Activated CD8-positive, alpha-beta memory T cell treated with anti-CD3 and anti-CD28 coated beads, Interleukin-2, amount 10 ng/mL, durations not matched to agents 7 days and 5 days (primary cell): ENCODE data around the gene ACVR1B. TPM values are rescaled to one million over a fixed set of nuclear protein-coding genes. Genes with fewer than 3 reads are reported as not detected.

ENCODE experiments used
- ATAC-seq: fragments of 150-1000 bp; cut with Tn5 transposase; one replicate; pipeline ENCODE4 v1.10.0; 2021; ENCODE audit warnings: moderate library complexity
- CTCF ChIA-PET: fragments of 350-600 bp; sonication (Branson Sonifier 250); formaldehyde crosslinking; loops from one replicate; lab custom pipeline; 2021; ENCODE audit warnings: antibody characterized with exemption; lab: Charles Lee
- DNase-seq: peaks from one replicate; pipeline ENCODE4 v3.0.0-alpha.2; 2020
- H3K27ac Mint-ChIP-seq: one replicate; pipeline ENCODE4 v1.8.0; 2021; ENCODE audit warnings: mild to moderate bottlenecking, mixed read lengths
- H3K27me3 Mint-ChIP-seq: one replicate; pipeline ENCODE4 v1.8.0; 2021; ENCODE audit warnings: mixed read lengths
- H3K36me3 Mint-ChIP-seq: one replicate; pipeline ENCODE4 v1.8.0; 2021; ENCODE audit warnings: mild to moderate bottlenecking, mixed read lengths
- H3K4me1 Mint-ChIP-seq: one replicate; pipeline ENCODE4 v1.8.0; 2021; ENCODE audit warnings: mixed read lengths
- H3K4me3 Mint-ChIP-seq: one replicate; pipeline ENCODE4 v1.8.0; 2021; ENCODE audit warnings: mild to moderate bottlenecking, moderate library complexity, mixed read lengths
- H3K9me3 Mint-ChIP-seq: one replicate; pipeline ENCODE4 v1.8.0; 2022; ENCODE audit warnings: low read depth, mixed read lengths
- total RNA-seq, 2 experiments: library from RNA; stranded (reverse); gene quantifications; one replicate each; pipeline ENCODE4 v1.2.3, GENCODE V29; 2021

Gene ACVR1B
- total RNA-seq, 2 experiments from 2014 or later: 3.5 to 4.3 TPM

DNA sequence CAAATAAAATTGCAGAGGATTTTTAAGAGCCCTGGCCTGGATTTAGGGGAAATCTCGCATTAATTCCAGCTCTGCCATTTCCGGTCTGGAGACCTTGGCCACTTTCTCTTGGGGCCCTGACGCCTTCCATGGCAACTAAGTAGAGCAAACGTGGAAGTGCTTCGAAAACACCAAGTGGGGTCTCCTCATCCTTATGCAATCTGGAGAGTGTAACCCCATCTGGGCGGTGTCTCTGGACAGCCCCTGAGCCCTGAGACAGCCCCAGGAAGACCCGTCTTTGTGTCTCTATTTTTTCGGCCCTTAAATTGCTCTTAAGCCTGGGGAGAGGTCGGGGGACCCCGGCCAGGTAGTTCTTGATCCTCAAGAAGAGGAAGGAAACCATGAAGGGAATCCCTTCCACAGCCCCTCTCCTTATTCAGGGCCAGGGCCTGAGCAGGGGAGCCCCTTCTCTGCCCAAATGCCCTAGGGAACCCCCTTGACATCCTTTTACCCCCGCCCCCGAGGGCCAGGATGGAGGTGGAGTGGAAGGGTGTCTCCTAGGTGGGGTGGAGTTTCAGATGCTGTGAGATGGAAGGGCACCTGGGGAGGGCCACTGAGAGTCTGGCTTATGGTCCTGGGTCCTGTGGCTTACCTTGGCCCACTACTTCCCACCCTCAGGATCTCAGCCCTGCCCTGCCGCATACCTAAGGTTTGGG is 82.1 kb downstream of the ACVR1B start:
- Mint-ChIP-seq H3K27ac (peak overlapping the region; percentile 56), H3K9me3 (no peaks in the 10 kb centered on the region), H3K4me3 (peak overlapping the region; percentile 61), H3K4me1 (peaks cover 29% of the 10 kb centered on the region), H3K27me3 (peaks cover 22% of the 10 kb centered on the region), H3K36me3 (no peaks in the 10 kb centered on the region)
- CTCF ChIA-PET: interaction anchor here (1.2 to 11.9 kb wide), 11 partner anchors 10 to 89 kb away, joined by 3 to 404 read pairs (median 12); partner anchors contain the start of genes ATG101 and NR4A1
- ATAC-seq (no peak), DNase-seq (no peak)

DNA sequence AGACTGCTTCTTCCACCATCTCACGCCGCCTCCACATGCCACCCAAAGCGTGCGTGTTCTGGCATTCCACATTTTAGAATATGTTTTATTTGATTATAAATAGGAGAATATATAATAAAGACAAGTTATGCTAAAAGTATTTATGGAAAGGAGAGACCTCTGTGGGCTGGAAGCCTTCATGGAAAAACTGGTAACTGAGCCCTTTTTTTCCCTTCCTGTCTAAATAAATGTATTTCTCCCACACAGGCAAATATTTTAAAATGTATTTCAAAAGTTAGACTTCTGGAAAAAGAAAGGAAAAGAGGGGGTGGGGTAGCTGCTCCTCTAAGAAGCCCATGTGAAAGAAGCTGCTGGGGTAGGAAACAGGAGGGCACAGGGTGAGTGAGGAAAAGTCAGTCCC is 83.7 kb downstream of the ACVR1B start:
- CTCF ChIA-PET: interaction anchor here (1.5 to 11.9 kb wide), 2 partner anchors 11 to 35 kb away, joined by 7 to 182 read pairs; partner anchors contain the start of gene ATG101
- no peak overlapping the region for H3K4me3 Mint-ChIP-seq
- ATAC-seq: no peak

DNA sequence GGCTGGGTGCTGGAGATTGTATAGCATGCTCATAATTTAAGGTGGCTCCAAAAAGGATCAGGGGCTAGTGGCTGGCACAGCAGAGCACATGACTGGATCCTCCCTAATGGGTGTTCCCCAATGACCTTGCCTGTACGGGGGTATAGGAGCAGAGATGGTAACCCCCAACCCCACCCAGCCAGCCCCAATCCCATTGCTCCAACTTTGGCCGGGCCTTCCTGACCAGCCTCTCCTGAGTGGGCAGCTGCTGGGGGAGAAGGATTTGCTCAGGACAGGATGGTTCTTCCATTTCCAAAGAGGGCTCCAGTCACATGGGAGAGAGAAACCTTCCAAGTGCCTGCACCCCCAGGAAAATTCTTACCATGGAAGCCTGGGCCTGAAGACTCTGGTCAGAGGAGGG is 84.4 kb downstream of the ACVR1B start:
- ATAC-seq: no peak
- Mint-ChIP-seq H3K27me3 (peaks cover 20% of the 10 kb centered on the region), H3K4me1 (peaks cover 30% of the 10 kb centered on the region), H3K36me3 (no peaks in the 10 kb centered on the region), H3K27ac (no peak overlapping the region), H3K9me3 (no peaks in the 10 kb centered on the region), H3K4me3 (peak overlapping the region; percentile 55)
- CTCF ChIA-PET: interaction anchor here (1.3 to 11.9 kb wide), 2 partner anchors 12 to 37 kb away, joined by 4 to 182 read pairs; no protein-coding TSS in a partner anchor
- DNase-seq: no peak

More for the DNA sequence above, 83.7 kb downstream of the ACVR1B start:
- Mint-ChIP-seq H3K36me3 (no peaks in the 10 kb centered on the region), H3K27ac (no peak overlapping the region), H3K27me3 (peaks cover 22% of the 10 kb centered on the region), H3K9me3 (no peaks in the 10 kb centered on the region), H3K4me1 (peaks cover 30% of the 10 kb centered on the region)
- no peak for DNase-seq

DNA sequence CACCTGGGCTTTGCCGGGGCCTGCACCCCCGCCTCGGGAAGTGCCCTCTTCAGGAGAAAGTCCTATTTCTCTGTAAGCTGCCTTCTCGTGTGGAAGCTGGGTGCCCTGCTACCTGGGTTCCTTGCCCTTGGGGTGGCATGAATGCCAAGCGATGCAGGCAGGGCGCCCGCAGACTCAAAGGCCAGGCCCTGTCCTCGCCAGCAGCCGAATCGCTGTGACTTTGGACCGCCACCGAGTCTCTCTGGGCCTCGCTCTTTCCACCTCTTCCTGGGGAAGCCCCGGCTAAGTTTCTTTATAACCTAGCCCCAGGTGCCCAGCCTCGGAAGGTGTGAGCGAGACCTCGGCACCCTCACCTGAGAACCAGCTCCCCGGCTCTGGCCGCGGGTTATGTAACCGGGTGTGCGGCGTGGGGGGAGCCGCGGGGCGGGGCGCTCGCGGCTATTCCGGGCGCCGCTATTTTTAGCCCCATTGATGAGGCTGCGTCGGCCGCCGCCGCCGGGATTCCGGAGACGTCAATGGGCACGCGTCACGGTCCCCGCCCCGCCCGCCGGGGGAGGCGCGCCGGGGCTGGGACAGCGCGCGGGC is 85.2 kb downstream of the ACVR1B start:
- H3K27me3 Mint-ChIP-seq: peaks cover 20% of the 10 kb centered on the region
- peak overlapping the region; percentile 55 for H3K4me3 Mint-ChIP-seq
- H3K27ac Mint-ChIP-seq: no peak overlapping the region
- no peaks in the 10 kb centered on the region for H3K9me3 Mint-ChIP-seq
- ATAC-seq (peak; percentile 56), DNase-seq (peak; percentile 82)
- H3K4me1 Mint-ChIP-seq: peaks cover 31% of the 10 kb centered on the region
- no peaks in the 10 kb centered on the region for H3K36me3 Mint-ChIP-seq
- CTCF ChIA-PET: interaction anchor here (0.8 to 11.9 kb wide), 5 partner anchors 13 to 48 kb away, joined by 3 to 182 read pairs (median 3); partner anchors contain the start of genes ATG101 and NR4A1

DNA sequence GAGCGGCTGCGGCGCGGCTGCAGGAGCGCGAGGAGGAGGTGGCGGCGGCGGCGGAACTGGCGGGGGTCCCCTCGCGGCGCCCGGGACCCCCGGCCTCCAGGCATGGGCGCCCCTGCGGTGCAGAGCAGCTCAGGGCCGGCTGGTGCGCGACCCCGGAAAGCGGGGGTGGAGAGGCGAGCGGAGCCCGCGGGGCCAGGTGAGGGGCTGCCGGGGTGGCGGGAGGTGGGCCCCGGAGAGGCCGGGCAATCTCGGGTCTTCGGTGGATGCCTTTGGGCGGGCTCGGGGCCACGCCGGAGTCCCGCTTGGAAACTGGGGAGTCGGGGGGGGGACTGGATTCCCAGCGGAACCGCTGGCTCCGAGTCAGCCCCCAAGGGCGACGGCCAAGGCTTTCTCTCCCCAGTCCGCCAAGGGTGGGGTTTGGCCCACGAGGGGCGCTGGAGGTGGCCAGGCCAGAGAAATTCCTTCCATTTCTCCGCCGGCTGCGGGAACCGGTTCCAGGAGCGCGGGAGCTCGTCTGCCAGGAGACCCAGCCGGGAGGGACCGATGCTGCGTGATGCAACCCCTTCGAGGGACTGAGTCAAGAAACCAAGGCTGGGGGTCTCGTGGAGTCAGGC is 85.9 kb downstream of the ACVR1B start:
- Mint-ChIP-seq H3K9me3 (no peaks in the 10 kb centered on the region), H3K4me3 (peak overlapping the region; percentile 42), H3K4me1 (peaks cover 37% of the 10 kb centered on the region), H3K36me3 (no peaks in the 10 kb centered on the region), H3K27me3 (peaks cover 20% of the 10 kb centered on the region), H3K27ac (no peak overlapping the region)
- ATAC-seq: no peak
- no peak for DNase-seq
- CTCF ChIA-PET: interaction anchor here (0.8 to 11.9 kb wide), 6 partner anchors 13 to 47 kb away, joined by 3 to 182 read pairs (median 4); partner anchors contain the start of genes ATG101 and NR4A1

DNA sequence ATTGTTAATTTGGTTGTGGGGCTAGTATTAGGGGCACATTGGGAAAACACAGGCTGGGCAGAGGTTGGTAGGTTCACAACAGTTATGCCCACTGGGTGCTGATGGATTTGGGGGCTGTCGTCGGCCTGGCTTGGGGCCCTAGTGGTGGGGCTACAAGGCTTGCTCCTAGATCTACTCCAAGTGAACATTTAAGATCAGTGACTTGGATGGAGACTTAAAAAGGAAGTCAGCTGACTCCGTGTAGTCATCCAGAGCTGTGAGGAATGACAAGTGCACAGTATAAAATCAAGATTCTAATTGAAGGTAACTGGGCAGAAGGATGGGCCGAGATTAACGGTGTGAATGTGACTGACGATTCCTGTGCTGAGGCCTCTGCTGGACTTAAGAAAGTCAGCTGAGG is 86.9 kb downstream of the ACVR1B start:
- CTCF ChIA-PET: interaction anchor here (0.9 to 11.9 kb wide), 6 partner anchors 13 to 46 kb away, joined by 3 to 182 read pairs (median 6); partner anchors contain the start of genes ATG101 and NR4A1
- no peak for DNase-seq
- Mint-ChIP-seq H3K4me1 (peaks cover 33% of the 10 kb centered on the region), H3K4me3 (peak overlapping the region; percentile 59), H3K36me3 (no peaks in the 10 kb centered on the region), H3K27ac (no peak overlapping the region), H3K9me3 (no peaks in the 10 kb centered on the region), H3K27me3 (peaks cover 20% of the 10 kb centered on the region)
- no peak for ATAC-seq

DNA sequence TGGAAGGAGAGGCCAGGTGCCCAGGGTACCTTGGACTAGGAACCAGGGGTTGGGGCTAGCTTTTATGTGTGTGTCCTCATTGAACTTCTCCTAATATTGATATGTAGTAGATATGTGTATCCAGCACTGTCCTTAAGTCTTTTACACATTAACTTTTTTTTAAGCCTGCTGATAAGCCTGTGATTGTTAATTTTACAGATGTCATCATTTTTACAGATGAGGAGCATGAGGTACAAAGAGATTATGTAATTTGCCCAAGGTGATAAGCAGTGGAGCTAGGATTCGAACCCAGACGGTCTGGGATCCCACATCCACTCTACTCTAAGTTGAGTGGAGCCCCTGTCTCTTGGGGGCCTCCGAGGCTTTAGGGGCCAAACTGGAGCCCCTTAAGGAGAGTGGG is 89.5 kb downstream of the ACVR1B start:
- H3K4me3 Mint-ChIP-seq: no peak overlapping the region
- CTCF ChIA-PET: interaction anchor here (1.4 to 11.9 kb wide), 3 partner anchors 10 to 42 kb away, joined by 3 to 182 read pairs (median 4); partner anchors contain the start of gene NR4A1

DNA sequence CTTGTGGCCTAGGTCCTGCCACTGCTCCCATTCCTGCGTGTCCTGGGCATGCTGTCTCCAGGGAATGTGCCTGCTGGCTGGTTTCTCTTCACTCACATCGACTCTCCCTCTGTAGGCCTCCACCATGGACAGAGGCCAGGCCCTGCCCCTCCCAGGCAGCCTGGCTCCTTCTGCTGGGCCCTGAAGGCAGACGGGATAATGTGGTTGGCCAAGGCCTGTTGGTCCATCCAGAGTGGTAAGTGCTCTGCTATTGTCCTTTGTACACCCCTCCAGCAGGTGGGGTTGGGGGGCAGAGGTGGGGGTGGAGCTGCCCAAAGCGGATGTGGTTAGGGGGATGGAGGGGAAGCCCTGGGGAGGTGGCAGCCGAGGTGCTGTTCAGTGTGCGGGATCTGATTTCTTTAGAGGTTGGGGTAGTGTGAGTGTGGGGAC is 90.2 kb downstream of the ACVR1B start:
- Mint-ChIP-seq H3K9me3 (no peaks in the 10 kb centered on the region), H3K27ac (peak overlapping the region; percentile 45), H3K4me3 (no peak overlapping the region), H3K36me3 (no peaks in the 10 kb centered on the region), H3K27me3 (peaks cover 4% of the 10 kb centered on the region), H3K4me1 (peaks cover 33% of the 10 kb centered on the region)
- CTCF ChIA-PET: interaction anchor here (1.4 to 11.9 kb wide), 3 partner anchors 9 to 41 kb away, joined by 3 to 182 read pairs (median 4); partner anchors contain the start of gene NR4A1
- peak; percentile 67 for DNase-seq
- peak; percentile 18 for ATAC-seq

More for the DNA sequence above, 89.5 kb downstream of the ACVR1B start:
- Mint-ChIP-seq H3K4me1 (peaks cover 32% of the 10 kb centered on the region), H3K9me3 (no peaks in the 10 kb centered on the region), H3K27me3 (peaks cover 8% of the 10 kb centered on the region), H3K36me3 (no peaks in the 10 kb centered on the region), H3K27ac (no peak overlapping the region)
- no peak for ATAC-seq
- no peak for DNase-seq

DNA sequence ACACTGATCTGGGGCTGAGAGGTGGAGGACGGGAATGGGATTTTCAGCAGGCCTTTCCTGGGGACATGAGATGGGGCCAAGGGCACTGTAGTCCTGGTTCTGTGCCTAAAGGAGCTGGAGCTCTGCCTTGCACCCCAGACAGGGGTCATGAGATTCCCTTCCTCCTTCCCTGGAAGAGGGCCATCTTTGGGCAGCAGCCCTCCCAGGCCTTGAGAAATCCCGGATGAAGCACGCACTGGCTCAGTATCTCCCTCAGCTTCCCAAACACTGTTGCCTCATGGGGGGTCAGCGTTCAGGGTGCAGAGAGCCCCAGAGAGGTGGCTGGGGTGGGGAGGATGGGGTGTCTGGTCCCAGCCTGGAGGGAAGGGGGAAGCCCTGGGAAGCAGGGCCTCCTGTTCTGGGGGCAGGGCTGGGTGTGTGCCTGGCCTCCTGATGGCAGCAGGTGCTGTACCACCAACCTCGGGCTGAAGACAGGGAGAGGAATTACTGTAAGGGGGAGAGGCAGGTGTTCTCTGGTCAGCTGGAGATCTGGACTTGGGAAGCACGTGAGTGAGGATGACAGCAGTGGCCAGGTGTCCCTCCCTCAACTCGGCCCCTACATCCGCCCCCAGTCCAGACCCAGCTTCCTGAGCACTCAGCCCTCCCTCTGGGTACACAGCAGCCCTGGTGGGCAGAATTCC is 91.3 kb downstream of the ACVR1B start:
- DNase-seq (no peak), ATAC-seq (no peak)
- Mint-ChIP-seq H3K9me3 (no peaks in the 10 kb centered on the region), H3K27me3 (peaks cover 4% of the 10 kb centered on the region), H3K27ac (no peak overlapping the region), H3K36me3 (no peaks in the 10 kb centered on the region), H3K4me3 (no peak overlapping the region), H3K4me1 (peaks cover 33% of the 10 kb centered on the region)
- CTCF ChIA-PET: interaction anchor here (7.2 kb wide), 1 partner anchor 19 kb away, joined by 80 read pairs; no protein-coding TSS in a partner anchor

DNA sequence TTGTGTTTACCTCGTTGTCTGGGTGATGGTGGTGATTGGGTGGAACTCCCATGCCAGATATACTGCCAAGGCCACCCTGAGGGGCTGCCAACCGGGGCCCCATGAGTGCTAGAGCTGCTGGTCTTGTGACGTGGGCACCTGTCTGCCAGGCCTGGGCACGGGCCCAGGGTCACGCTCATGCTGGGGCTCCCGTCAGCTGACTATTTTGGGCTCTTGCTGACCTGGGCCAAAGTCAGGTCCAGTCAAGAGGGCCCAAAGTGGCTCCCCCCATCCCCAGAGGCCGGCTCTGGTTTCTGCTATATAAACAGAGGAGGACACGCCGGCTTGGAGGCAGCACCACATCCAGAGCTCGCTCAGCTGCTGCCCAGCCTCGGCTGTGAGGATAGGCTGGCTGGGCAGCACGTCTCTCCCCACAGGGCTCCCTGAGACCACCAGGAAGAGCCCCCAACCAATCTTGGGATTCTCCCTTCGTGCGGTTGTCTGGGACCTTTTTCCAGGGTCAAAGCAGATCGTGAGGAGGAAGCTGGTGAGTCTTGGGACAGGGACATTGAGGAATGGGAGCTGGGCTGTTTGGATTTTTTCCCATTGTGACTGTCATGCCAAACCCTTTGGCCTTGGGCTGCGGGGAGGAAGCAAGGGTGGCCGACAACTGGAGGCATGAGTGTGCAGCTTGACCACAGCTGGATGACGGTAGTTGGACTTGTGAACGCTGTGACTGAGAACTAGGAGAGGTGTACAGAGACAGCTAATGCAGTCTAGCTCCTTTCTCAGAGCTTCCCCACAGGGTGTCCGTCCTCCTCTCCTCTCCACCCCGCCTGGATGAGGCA is 92.1 kb downstream of the ACVR1B start:
- no peak overlapping the region for H3K27ac Mint-ChIP-seq
- no peaks in the 10 kb centered on the region for H3K9me3 Mint-ChIP-seq
- no peak for ATAC-seq
- no peaks in the 10 kb centered on the region for H3K36me3 Mint-ChIP-seq
- no peak for DNase-seq
- CTCF ChIA-PET: interaction anchor here (0.6 to 7.2 kb wide), 3 partner anchors 18 to 25 kb away, joined by 3 to 80 read pairs (median 4); no protein-coding TSS in a partner anchor
- no peaks in the 10 kb centered on the region for H3K27me3 Mint-ChIP-seq
- H3K4me3 Mint-ChIP-seq: no peak overlapping the region
- H3K4me1 Mint-ChIP-seq: peaks cover 28% of the 10 kb centered on the region

DNA sequence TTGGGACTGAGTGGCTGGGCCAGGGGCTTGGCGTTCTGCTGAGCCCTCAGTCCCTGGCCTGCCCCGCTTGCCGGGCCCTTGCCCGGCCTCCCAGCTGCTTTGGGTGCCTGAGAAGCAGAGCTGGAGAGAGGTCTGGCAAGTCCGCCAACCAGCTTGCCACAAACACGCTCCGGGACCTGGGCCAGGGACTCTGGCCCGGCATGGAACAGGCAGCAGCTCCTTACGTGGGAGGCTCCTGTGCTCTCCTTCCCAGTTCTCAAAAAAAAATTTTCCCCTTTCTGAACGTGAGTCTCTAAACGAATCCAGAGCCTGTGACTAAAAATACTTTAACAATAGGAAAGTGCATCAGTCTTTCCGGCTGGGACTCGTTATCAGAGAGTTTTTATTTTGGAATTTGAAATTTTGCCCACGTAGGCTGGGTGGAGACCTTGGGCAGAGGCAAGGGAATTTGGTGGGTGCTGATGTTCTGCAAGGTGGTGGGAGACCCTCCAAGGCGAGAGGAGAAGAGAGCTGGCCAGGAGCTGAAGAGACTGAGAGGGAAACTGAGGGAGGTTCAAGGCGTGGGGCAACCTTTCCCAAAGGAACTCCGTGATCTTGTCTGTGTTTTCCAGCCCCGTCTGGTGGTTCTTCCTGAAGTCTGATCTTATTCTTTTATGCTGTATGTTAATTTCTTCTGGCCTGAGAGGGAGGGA is 92.9 kb downstream of the ACVR1B start:
- CTCF ChIA-PET: interaction anchor here (0.6 to 7.2 kb wide), 2 partner anchors 20 to 24 kb away, joined by 4 to 80 read pairs; no protein-coding TSS in a partner anchor
- Mint-ChIP-seq H3K4me3 (no peak overlapping the region), H3K4me1 (peaks cover 31% of the 10 kb centered on the region), H3K27me3 (peaks cover 3% of the 10 kb centered on the region), H3K36me3 (peaks cover 2% of the 10 kb centered on the region), H3K9me3 (no peaks in the 10 kb centered on the region), H3K27ac (no peak overlapping the region)
- ATAC-seq (no peak), DNase-seq (no peak)
